CD4-positive, alpha-beta T cell treated with Interleukin-17A for 1 hour (primary cell): Measurements from ENCODE around the gene ZC3H15.
"Not testable (repeated sequence)": the region's sequence is repeated elsewhere in the genome, so short reads cannot be mapped to it uniquely, and the experiment has no call there.

ENCODE experiments used
- DNase-seq: peaks from one replicate; pipeline ENCODE4 v3.0.0-alpha.2; 2020

Gene ZC3H15

DNA sequence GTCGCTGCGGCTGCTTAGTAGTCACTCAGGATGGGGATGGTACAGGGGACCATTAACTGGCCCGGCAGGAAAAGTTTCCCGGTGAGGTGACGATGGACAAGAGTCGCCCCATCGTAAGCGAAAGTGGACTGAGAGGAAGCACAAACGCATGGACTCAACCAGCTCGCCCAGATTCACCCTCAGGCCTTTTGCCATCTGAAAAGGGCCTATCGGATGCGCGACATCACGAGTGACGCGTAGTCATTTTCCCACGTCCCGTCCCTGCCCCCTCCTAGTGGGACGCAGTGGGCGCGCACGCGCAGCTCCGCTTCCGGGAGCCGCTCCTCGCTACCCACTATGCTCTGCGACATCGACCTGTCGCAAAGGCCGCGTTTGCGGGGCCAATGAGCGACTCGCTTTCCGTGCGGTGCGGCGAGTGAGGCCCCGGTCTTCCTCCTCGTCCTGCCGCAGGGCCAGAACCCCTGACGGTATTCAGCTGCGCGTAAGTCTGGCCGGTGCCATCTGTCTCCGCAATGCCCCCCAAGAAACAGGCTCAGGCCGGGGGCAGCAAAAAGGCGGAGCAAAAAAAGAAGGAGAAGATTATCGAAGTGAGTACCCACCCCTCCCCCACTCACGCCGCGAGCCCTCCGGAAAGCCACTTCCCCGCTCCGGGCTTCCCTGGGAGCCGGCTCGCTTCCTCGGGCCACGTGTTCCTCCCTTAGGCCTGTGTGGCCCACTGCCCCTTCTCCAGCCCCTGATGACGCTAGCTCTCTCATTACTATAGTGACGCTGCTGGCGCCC, at the start of gene ZC3H15:
ZC3H15 (plus strand) TSS at position 390 of the 780 bp plus-strand sequence; CDS start at position 513, 123 bp downstream.
- peak; percentile 97 for DNase-seq

DNA sequence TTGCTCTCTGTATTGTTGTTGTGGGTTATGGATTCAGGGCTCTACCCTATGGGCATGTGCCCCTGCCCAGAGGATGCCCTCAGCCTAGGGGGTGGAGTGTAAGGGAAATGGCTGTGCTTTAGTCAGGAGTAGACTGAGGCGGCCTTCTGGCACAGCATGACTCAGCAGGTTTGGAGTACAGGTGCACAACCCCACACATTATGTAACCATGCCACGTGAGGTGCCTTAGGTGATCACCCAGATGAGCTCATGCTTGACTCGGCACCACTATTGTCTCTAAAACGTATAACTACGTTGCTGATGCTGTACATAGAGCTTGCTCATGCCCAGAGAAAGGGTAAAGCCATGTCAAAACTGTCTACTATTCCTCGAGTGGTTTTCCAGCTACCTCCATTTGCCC, 48.3 kb upstream of the ZC3H15 start:
- DNase-seq, result no peak

DNA sequence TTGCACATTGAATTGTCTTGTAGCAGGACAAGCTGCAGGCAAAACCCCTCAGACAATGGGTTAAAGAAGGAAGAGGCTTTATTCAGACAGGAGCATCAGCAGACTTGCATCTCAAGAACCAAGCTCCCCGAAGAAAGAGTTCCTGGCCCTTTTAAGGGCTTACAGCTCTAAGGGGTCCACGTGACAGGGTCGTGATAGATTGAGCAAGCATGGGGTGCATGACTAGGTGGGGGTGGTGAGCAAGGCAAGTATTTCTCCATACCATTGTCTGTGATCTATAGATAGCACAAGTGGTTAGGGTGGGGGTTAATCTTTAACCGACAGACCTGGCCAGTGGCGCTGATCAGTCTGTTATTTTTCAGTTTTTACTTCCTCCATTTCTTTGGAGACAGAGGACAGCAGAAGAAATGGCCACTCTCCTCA, 46.4 kb upstream of the ZC3H15 start:
- not testable (repeated sequence) for DNase-seq

- DNase-seq, result no peak
Measured at GRCh38 chr2:186440506-186440905, 45.6 kb upstream of the ZC3H15 start.

DNA sequence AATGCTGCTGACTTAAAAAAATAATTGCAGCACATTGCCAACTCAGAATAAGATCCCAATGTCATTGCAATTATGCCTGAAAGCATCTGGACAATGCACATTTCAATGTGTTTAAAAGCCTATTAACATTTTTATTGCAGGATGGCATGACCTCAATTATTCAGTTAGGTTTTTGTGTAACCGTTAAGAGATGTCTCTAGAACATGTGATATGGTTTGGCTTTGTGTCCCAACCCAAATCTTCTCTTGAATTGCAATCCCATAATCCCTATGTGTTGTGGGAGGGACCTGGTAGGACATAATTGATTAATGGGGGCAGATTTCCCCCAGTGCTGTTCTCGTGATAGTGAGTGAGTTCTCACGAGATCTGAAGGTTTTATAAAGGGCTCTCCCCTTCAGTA, 43.2 kb upstream of the ZC3H15 start:
- DNase-seq, result no peak

GRCh38 chr2:186443851-186444250, 42.2 kb upstream of the ZC3H15 start:
- no peak for DNase-seq

- no peak for DNase-seq
Measured at GRCh38 chr2:186445506-186445905, 40.6 kb upstream of the ZC3H15 start.

DNA sequence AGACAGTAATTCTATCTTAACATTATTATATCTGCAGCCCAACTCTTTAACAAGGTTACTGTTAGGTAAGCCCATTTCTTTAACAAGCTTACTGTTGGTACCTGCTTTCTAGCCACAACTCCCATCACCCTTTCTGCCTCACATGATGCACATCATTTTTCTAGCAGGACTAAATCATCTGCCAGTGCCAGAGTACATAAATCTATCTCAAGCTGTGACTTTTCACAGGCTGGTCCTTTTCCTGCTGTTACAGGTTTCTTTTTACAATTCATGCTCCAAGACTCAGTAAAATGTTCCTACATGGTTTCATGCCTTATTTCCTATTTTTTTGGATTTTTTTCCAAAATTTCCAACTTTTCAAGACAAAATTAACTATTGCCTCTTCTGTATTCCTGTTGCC, 30.4 kb upstream of the ZC3H15 start:
- no peak for DNase-seq

DNA sequence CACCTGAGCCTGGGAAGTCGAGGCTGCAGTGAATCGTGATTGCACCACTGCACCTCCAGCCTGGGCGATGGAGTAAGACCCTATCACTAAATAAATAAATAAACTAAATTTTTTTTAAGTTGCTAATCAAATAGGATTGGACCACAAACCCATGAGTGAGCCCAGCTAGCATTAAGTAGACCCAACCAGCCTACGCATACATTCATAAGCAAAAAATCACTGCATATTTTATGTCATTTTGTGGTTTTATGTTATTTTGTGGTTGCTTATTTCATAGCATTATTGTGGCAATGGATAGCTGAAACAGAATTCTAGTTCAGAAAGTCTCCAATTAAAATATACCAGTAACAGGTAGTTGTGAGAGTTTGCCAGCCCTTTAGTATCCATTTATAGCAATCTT, 29.1 kb upstream of the ZC3H15 start:
- DNase-seq, result no peak

- no peak for DNase-seq
Measured at GRCh38 chr2:186457908-186458307, 28.2 kb upstream of the ZC3H15 start.

DNA sequence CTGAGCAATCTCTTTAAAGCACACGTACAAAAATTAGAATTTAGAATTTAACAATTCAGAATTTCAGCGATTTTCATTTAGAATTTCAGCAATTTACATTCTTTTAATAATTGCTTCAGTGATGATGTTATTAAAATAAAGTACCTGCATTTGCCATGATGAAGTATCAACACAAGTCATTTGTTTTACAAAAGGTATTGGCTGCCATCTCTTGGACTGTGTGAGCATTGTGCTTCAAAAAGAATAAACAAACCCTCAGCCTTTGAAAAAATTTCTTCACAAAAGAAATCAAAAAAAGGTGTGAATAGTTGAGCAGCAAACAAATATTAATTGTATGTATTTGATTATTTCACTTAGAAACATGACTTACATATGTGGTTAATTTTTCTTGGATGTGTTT, 27.1 kb upstream of the ZC3H15 start:
- no peak for DNase-seq

DNA sequence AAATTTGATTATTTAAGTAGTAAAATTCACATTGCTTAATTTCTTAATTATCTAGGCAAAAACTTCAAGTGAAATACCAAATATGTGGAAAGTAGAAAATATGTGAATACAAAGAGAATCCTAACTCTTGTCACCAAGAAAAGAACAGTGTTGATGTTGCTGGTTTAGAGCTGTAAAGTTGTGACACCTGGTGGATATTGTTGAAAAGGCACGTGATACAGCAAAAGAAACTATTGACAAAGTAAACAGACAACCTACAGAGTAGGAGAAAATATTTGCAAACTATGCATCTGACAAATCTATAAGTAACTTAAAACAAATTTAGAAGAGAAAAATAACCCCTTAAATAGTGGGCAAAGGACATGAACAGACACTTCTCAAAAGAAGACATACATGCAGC, 25.6 kb upstream of the ZC3H15 start:
- no peak for DNase-seq

GRCh38 chr2:186466743-186467142, 19.3 kb upstream of the ZC3H15 start:
- no peak for DNase-seq

DNA sequence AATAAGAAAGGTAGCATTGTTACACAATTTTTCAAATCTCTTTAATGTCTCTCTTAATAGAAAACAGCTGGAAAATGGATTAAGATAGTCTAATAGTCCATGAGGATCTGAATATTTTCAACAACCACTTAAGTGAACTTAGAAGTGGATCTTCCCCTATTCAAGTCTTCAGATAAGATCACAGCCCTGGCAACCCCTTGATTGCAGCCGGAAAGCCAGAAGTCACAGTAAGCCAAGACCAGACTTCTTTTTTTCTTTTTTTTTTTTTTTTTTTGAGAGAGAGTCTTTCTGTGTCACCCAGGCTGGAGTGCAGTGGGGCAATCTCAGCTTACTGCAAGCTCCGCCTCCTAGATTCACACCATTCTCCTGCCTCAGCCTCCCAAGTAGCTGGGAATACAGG, 18.6 kb upstream of the ZC3H15 start:
- DNase-seq, result no peak

GRCh38 chr2:186472722-186473493, 13.2 kb upstream of the ZC3H15 start:
- not testable (repeated sequence) for DNase-seq

GRCh38 chr2:186474239-186474638, 11.8 kb upstream of the ZC3H15 start:
- DNase-seq, result not testable (repeated sequence)

- no peak for DNase-seq
Measured at GRCh38 chr2:186477790-186478189, 8.3 kb upstream of the ZC3H15 start.

- DNase-seq, result no peak
Measured at GRCh38 chr2:186480991-186481390, 5.1 kb upstream of the ZC3H15 start.

- no peak for DNase-seq
Measured at GRCh38 chr2:186484062-186484735, 1.9 kb upstream of the ZC3H15 start.

GRCh38 chr2:186485576-186485870, 537 bp upstream of the ZC3H15 start:
- no peak for DNase-seq

DNA sequence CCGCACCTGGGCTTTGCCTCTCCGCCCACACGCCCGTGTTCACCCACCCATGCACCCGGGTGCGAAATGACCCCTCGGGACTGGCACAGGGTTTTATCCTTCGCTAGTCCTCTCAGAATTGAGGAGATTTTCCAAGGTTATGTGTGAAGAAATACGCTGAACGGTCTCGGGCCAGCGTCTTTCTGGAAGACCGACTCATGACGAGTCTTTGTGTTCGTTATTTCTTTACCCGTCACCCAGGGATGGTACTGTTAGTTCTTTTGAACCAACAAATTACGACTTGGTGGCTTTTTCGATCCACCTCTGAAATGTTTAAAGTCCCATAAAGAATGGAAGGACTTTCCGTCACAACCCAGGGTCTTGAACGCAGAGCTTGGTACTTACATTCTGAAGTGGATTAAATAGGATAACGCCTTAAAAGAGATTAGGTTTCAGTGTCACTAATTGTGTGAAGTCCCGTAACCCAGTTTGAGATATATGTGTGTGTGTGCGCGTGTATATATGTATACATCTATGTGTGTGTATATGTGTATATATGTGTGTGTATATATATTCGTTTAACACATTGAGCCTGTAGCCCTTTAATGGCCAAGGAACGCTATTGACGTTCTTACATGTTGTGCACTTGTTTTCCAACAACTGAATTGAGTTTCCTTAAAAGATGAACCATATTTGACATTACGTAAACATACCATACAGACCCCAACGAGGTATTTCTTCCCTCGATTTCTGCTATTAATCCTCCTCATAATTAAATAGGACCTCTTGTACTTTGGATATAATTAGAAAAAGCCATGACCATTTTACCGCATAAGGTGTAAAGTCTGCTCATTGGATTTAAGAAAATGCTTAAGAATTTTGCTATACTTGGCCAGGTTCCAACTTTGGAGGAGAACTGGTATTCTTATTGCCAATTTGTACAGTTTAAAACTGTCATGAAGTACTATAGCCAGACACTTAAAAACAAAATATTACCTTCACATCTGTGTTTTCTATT, 889 bp downstream of the ZC3H15 start:
- no peak for DNase-seq

DNA sequence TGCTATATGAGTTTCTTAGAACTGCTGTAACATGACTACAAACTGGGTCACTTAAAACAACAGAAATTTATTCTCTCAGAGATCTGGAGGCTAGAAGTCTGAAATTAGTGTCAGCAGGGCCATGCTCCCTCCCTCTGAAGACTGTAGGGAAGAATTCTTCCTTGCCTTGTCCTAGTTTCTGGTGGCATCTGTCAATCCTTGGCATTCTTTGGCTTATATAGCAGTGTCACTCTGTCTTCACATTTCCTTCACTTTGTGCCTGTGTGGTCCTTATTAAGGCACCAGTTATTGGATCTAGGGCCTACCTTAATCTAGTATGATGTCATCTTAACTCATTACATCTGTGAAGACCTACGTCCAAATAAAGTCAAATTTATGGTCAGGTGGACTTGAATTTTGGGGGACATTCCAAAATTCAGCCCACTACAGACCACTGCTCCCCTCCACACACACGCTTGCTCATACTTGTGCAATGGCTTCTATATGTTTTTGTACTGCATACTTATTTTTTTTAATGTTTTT, 7.6 kb downstream of the ZC3H15 start:
- no peak for DNase-seq
